Fibroblast of villous mesenchyme (primary cell): Measurements from ENCODE around the gene IGF1R. TPM values are rescaled to one million over a fixed set of nuclear protein-coding genes. Genes with fewer than 3 reads are reported as not detected.

Source experiments
- DNase-seq: peaks from one replicate; pipeline ENCODE4 v3.0.0-alpha.2; 2010; ENCODE audit warnings: low read depth
- H3K4me3 ChIP-seq: 2 replicates; pipeline ENCODE4 v1.5.1; 2011; ENCODE audit warnings: low read depth, mild to moderate bottlenecking, low read length
- total RNA-seq: library from RNA; depleted of rRNA; stranded (reverse); fragments of >200 nt; gene quantifications from 2 replicates; pipeline ENCODE4 v1.2.3, GENCODE V29; 2012
- TF ChIP-seq, protein P1 (sequence below): IDR thresholded peaks from 2 replicates; pipeline ENCODE4 v1.5.1; 2012; ENCODE audit warnings: low read depth, mild to moderate bottlenecking, low read length; ENCODE audit not compliant: insufficient read depth

Gene IGF1R
- total RNA-seq, 1 donor, result 19.4 TPM

DNA sequence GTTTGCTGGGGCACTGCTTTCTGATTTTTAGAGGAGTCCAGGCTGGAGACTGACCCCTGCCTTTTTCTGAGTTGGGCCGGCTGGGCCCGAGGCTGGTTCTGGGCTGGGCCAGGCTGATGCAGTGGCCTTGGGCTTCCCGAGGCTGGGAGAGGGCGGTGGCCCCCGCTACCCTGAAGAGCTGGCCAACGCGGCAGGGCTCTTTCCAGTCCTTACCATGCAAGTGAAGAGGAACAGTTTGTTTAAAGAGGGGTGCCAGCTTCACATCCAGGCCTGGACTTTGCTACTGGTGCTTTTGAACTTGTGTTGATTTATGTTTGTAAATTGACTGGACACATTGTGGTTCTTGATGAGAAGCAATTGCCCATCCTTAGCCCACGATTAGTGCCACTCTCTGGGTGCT is 15.3 kb downstream of the IGF1R start:
- TF ChIP-seq, protein P1, sequence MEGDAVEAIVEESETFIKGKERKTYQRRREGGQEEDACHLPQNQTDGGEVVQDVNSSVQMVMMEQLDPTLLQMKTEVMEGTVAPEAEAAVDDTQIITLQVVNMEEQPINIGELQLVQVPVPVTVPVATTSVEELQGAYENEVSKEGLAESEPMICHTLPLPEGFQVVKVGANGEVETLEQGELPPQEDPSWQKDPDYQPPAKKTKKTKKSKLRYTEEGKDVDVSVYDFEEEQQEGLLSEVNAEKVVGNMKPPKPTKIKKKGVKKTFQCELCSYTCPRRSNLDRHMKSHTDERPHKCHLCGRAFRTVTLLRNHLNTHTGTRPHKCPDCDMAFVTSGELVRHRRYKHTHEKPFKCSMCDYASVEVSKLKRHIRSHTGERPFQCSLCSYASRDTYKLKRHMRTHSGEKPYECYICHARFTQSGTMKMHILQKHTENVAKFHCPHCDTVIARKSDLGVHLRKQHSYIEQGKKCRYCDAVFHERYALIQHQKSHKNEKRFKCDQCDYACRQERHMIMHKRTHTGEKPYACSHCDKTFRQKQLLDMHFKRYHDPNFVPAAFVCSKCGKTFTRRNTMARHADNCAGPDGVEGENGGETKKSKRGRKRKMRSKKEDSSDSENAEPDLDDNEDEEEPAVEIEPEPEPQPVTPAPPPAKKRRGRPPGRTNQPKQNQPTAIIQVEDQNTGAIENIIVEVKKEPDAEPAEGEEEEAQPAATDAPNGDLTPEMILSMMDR, result no peak
- H3K4me3 ChIP-seq, result no peak overlapping the region
- DNase-seq, result no peak

DNA sequence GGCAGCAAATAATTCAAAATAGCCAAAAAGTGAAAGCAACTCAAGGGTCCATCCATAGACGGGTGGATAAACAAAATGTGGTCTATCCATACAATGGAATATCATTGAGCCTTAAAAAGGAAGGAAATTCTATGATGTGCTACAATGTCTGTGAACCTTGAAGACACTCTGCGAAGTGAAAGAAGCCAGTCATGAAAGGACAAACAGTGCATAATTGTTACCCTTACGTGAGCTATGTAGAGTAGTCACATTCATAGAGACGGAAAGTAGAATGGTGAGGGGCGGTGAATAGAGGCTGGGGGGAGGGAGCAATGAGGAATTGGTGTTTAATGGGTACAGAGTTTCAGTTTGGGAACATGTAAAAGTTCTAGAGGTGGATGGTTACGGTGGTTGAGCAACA is 18.1 kb downstream of the IGF1R start:
- no peak overlapping the region for H3K4me3 ChIP-seq
- DNase-seq, result no peak
- TF ChIP-seq, protein P1, result no peak

GRCh38 chr15:98666841-98667240 is 18.5 kb downstream of the IGF1R start:
- no peak overlapping the region for H3K4me3 ChIP-seq
- DNase-seq, result peak; percentile 70
- TF ChIP-seq, protein P1, result no peak

- no peak overlapping the region for H3K4me3 ChIP-seq
- DNase-seq, result no peak
- TF ChIP-seq, protein P1, result no peak
Measured at GRCh38 chr15:98667521-98668179, 19.3 kb downstream of the IGF1R start.

DNA sequence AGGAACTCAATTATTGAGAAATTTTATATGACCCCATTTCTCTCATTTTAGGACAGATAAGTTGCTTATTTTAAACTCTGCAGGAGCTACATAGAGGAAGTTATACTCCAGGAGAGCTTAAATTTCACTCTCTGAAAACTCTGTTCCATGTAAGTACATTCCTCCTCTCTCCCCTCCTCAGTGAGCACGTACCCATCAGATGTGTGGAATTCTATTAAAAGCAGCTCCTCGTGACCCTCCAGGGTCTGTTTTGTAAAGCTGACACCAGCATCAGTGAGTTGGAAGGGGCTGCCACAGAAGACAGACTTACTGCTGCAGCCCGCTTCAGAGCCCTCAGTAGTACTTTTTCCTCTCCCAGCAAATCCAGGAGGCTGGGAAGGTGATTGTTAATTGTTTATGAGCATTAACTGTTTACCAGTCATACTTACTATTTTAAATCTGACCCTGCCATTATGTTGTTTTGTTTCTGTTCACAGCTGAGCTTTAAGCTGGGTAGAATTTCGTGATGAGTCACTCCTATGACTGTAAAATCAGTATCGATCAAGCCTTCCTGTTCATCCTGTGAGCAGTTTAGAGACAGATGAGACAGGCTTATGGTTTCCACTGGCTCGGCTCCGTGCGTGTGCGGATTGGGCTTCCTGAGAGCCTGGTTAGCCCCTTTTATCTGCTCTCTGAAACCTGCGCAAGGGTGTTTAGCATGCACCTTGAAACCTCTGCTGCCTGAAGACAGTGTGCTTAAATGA is 20.4 kb downstream of the IGF1R start:
- TF ChIP-seq, protein P1, result no peak
- H3K4me3 ChIP-seq, result no peak overlapping the region
- peak; percentile 72 for DNase-seq

DNA sequence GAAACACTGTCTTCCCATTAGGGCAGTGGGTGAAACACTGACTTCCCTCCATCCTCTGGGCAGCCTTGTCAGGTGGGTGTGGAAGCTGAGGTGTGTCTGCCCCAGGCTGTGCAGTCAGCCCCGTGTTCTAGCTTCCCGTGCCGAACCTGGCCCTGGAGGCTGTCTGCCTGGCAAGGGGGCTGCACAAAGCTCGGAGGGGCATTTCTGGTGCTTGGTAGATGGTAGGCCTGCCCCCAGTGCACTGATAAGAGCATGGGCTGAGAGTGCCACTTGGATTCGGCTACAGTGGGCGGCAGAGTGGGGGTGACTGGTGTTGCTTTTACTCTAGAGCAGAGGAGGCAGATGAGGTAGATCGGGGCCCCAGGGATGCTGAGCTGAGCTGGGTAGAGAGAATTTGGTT is 21.3 kb downstream of the IGF1R start:
- TF ChIP-seq, protein P1, result no peak
- no peak for DNase-seq
- H3K4me3 ChIP-seq, result no peak overlapping the region
